Body of pancreas (tissue), 4 donors: ENCODE measurements around the gene GABRP. TPM values are rescaled to one million over a fixed set of nuclear protein-coding genes. Genes with fewer than 3 reads are reported as not detected.

ENCODE experiments used
- ATAC-seq: fragments of 150-250 bp; one replicate; pipeline ENCODE4 v1.9.1; 2016
- DNase-seq, 4 donors: peaks; one replicate each; pipeline ENCODE4 v3.0.0-alpha.2; 2019
- H3K27ac ChIP-seq, 4 donors: fragments of 200-600 bp; sonication (generic); 1 replicate in 3 of 4; 2 replicates in 1 of 4; pipeline versions ENCODE4 v1.5.1 to v1.6.1; 2016 to 2019; ENCODE audit warnings: mild to moderate bottlenecking in 1 of 4, mixed read lengths in 1 of 4, moderate library complexity in 1 of 4
- H3K27me3 ChIP-seq, 2 donors: fragments of 200-600 bp; sonication (generic); one replicate each; pipeline ENCODE4 v1.6.0; 2016; ENCODE audit warnings: mild to moderate bottlenecking in 1 of 2
- H3K36me3 ChIP-seq, 2 donors: fragments of 200-600 bp; sonication (generic); replicated peaks in 1 of 2; 2 replicates each; pipeline ENCODE4 v1.5.1; 2016; ENCODE audit warnings: low read depth in 2 of 2; ENCODE audit not compliant: insufficient read depth in 1 of 2
- H3K4me1 ChIP-seq: fragments of 200-600 bp; sonication (generic); one replicate; pipeline ENCODE4 v1.6.0; 2016
- H3K4me3 ChIP-seq, 2 donors: fragments of 200-600 bp; sonication (generic); 1 replicate in 1 of 2; 2 replicates in 1 of 2; pipeline ENCODE4 v1.5.1; 2016 to 2019
- H3K9me3 ChIP-seq, 3 donors: fragments of 200-600 bp; sonication (generic); 1 replicate in 2 of 3; 2 replicates in 1 of 3; pipeline ENCODE4 v1.5.1; 2016
- CTCF ChIP-seq, 7 experiments: fragments of 450-650 bp in 4 of 7; fragments of 200-600 bp in 3 of 7; sonication (generic) in 3 of 7; IDR thresholded peaks; one replicate each; pipeline ENCODE4 v1.5.1; 2016 to 2019; ENCODE audit warnings: antibody characterized with exemption in 7 of 7
- POLR2A ChIP-seq, 3 donors: fragments of 450-650 bp; IDR thresholded peaks; one replicate each; pipeline ENCODE4 v1.6.1; 2016; ENCODE audit warnings: antibody characterized with exemption in 3 of 3, mild to moderate bottlenecking in 2 of 3
- WGBS, 2 donors: methylation state at CpG; one replicate each; pipeline ENCODE4 v1.1.5; 2017; 5-methylcytosine and 5-hydroxymethylcytosine counted together
- intact Hi-C: fragments of 100-400 bp; cut with DNase I; formaldehyde crosslinking; loops from one replicate; pipeline ENCODE4 v1.15.1; 2023
- total RNA-seq, 2 donors: library from RNA; depleted of rRNA; stranded (reverse); fragments of >200 nt; gene quantifications; one replicate each; pipeline ENCODE4 v1.1.0, GENCODE V29; 2016

GABRP gene
- total RNA-seq, 2 donors from 2014 or later: 8.6 TPM; not detected in 1

DNA sequence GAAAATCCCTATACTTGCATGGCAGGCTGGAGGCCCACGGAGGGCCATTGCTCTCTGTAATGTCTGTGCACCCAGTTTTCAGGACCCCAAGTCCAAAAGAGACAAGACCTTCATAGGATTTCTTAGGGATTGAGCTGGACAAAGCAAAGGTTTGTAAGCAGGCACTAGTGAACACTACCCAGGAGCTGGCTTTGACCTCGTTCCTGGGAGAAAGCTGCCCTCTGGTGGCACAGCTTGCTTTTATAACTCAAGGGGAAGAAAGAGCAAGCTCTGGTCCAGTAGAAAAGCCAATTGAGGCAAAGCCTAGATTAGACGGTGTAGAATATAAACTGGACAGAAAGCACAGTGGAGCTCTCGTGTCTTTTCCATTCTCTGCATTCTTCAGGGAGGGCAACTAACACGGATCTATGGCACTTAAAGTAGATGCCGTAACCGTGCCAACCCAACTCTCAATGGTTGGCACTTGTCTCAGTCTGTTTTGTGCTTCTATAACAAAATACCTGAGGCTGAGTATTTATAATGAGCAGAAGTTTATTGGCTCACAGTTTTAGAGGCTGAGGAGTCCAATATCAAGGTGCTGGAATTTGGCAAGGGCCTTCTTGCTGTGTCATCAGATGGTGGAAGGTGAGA lies 7.9 kb downstream of the GABRP start:
- Histone ChIP-seq H3K27ac (no peak overlapping the region), H3K36me3 (no peaks in the 10 kb centered on the region), H3K9me3 (no peaks in the 10 kb centered on the region), H3K4me3 (no peak overlapping the region), H3K27me3 (no peaks in the 10 kb centered on the region), H3K4me1 (no peaks in the 10 kb centered on the region)
- peak; percentile 89 for ATAC-seq
- peak; percentile 37 to 91 (median 81) for TF ChIP-seq CTCF (IDR thresholded peaks at IDR 0.05)
- no peak for TF ChIP-seq POLR2A (IDR thresholded peaks at IDR 0.05)
- intact Hi-C loops: loop anchor here (5.0 kb wide), 1 partner anchor 154 kb away; no protein-coding TSS in a partner anchor
- 35 to 40% methylated on average over 7 of the region's 7 CpGs for WGBS, 2 donors
- peak; percentile 83 to 85 (median 84) for DNase-seq

DNA sequence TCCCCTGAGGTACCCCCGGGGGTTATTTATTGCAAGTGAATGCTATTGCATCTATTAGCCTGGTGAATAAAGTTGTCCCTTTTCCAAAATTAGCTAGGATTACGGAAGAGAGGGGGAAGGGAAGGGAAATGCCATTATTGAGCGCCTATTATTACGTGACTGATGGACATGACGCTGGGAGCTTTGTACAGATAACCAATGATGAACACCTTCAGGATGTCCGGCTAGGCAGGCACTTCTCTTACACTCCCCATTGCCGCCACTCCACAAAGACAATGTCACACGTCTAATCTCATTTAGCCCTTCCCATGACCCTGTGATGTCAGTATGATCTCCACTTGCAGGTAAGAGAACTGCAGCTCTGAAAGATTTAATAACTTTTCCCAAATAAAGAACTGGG lies 9.4 kb downstream of the GABRP start:
- no peaks in the 10 kb centered on the region for H3K36me3 ChIP-seq
- H3K27ac ChIP-seq: no peak overlapping the region
- no peaks in the 10 kb centered on the region for H3K27me3 ChIP-seq
- ATAC-seq (no peak), DNase-seq (no peak)
- TF ChIP-seq CTCF (IDR thresholded peaks at IDR 0.05) (no peak), POLR2A (IDR thresholded peaks at IDR 0.05) (no peak)
- no peaks in the 10 kb centered on the region for H3K9me3 ChIP-seq
- no peak overlapping the region for H3K4me3 ChIP-seq
- no peaks in the 10 kb centered on the region for H3K4me1 ChIP-seq
- 77 to 79% methylated on average over 8 of the region's 8 CpGs for WGBS, 2 donors
- intact Hi-C loops: loop anchor here (5.0 kb wide), 1 partner anchor 156 kb away; no protein-coding TSS in a partner anchor

DNA sequence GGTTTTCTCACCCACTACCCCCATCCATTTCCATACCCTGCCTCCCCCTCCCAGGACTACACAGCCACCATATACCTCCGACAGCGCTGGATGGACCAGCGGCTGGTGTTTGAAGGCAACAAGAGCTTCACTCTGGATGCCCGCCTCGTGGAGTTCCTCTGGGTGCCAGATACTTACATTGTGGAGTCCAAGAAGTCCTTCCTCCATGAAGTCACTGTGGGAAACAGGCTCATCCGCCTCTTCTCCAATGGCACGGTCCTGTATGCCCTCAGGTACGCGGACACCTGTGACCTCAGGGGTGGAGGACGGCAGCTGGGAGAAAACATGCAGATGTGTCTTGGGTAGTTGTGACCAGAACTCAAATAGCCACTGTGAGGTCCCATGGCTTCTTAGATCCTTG lies 11.6 kb downstream of the GABRP start:
- intact Hi-C loops: no loop called here
- H3K36me3 ChIP-seq: no peaks in the 10 kb centered on the region
- H3K9me3 ChIP-seq: no peaks in the 10 kb centered on the region
- H3K27me3 ChIP-seq: no peaks in the 10 kb centered on the region
- no peak overlapping the region for H3K4me3 ChIP-seq
- TF ChIP-seq POLR2A (IDR thresholded peaks at IDR 0.05) (no peak), CTCF (IDR thresholded peaks at IDR 0.05) (no peak)
- no peaks in the 10 kb centered on the region for H3K4me1 ChIP-seq
- WGBS, 2 donors: 83 to 87% methylated on average over 7 to 10 of the region's 10 CpGs
- ATAC-seq (no peak), DNase-seq (no peak)
- no peak overlapping the region for H3K27ac ChIP-seq

DNA sequence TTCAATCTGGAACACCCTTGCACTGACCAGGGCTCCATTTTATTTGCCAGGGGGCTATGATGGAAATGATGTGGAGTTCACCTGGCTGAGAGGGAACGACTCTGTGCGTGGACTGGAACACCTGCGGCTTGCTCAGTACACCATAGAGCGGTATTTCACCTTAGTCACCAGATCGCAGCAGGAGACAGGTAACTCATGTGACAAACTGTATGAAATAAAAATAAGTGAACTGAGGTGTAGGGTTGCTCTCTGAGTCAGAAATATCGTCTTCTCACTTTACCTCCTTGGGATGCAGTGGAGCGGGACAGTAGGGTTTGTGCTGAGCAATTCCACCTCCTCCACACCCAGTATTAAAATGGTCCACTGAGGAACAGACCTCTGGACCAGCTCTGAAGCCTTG lies 22.1 kb downstream of the GABRP start:
- intact Hi-C loops: loop anchor here (10.0 kb wide), 1 partner anchor 529 kb away; no protein-coding TSS in a partner anchor
- Histone ChIP-seq H3K27me3 (no peaks in the 10 kb centered on the region), H3K36me3 (no peaks in the 10 kb centered on the region), H3K27ac (no peak overlapping the region), H3K4me1 (no peaks in the 10 kb centered on the region), H3K9me3 (no peaks in the 10 kb centered on the region), H3K4me3 (no peak overlapping the region)
- WGBS, 2 donors: 79 to 87% methylated on average over 4 to 7 of the region's 7 CpGs
- ATAC-seq: no peak
- DNase-seq: no peak
- TF ChIP-seq POLR2A (IDR thresholded peaks at IDR 0.05) (no peak), CTCF (IDR thresholded peaks at IDR 0.05) (no peak)

GRCh38 chr5:170809551-170809950 lies 26.0 kb downstream of the GABRP start:
- Histone ChIP-seq H3K27ac (no peak overlapping the region), H3K36me3 (no peaks in the 10 kb centered on the region), H3K27me3 (no peaks in the 10 kb centered on the region), H3K4me1 (no peaks in the 10 kb centered on the region), H3K9me3 (no peaks in the 10 kb centered on the region), H3K4me3 (no peak overlapping the region)
- ATAC-seq: peak; percentile 67
- DNase-seq: peak; percentile 35 to 58 (median 44)
- TF ChIP-seq POLR2A (IDR thresholded peaks at IDR 0.05) (no peak), CTCF (IDR thresholded peaks at IDR 0.05) (peak in 6 of 7 experiments; percentile 27 to 75 (median 68))
- intact Hi-C loops: loop anchor here (10.0 kb wide), 1 partner anchor 525 kb away; no protein-coding TSS in a partner anchor
- WGBS, 2 donors: 26 to 45% methylated on average over 7 of the region's 7 CpGs
